Bronchial epithelial cell (primary cell): ENCODE measurements around the gene SLC35F6. TPM values are rescaled to one million over a fixed set of nuclear protein-coding genes. Genes with fewer than 3 reads are reported as not detected.

ENCODE experiments used
- DNase-seq: peaks from one replicate; pipeline ENCODE4 v3.0.0-alpha.2; 2010; ENCODE audit warnings: low read depth
- FAIRE-seq: peaks from 2 replicates; lab custom pipeline; 2011; peaks lifted over from hg19 to GRCh38; lab: Jason Lieb, UNC
- H3K27me3 ChIP-seq: 2 replicates; pipeline ENCODE4 v1.5.1; 2011; ENCODE audit warnings: low read length; ENCODE audit not compliant: control insufficient read depth, insufficient read depth
- H3K36me3 ChIP-seq: 2 replicates; pipeline ENCODE4 v1.5.1; 2011; ENCODE audit warnings: low read length; ENCODE audit not compliant: control insufficient read depth, insufficient read depth
- H3K4me3 ChIP-seq: 2 replicates; pipeline ENCODE4 v1.5.1; 2011; ENCODE audit warnings: mild to moderate bottlenecking, low read depth, low read length, control low read depth
- total RNA-seq: library from RNA; depleted of rRNA; stranded (reverse); fragments of >200 nt; gene quantifications from 2 replicates; pipeline ENCODE4 v1.2.1, GENCODE V29; 2014
- TF ChIP-seq, protein P1 (sequence below): IDR thresholded peaks from 2 replicates; pipeline ENCODE4 v1.5.1; 2011; ENCODE audit warnings: mild to moderate bottlenecking, moderate library complexity, low read length, control low read depth, inconsistent platforms; ENCODE audit not compliant: insufficient read depth, severe bottlenecking

SLC35F6 gene
- total RNA-seq, 1 donor from 2014 or later, result 29.2 TPM

- no peaks in the 10 kb centered on the region for H3K36me3 ChIP-seq
- H3K4me3 ChIP-seq, result no peak overlapping the region
- DNase-seq, result no peak
- TF ChIP-seq, protein P1, sequence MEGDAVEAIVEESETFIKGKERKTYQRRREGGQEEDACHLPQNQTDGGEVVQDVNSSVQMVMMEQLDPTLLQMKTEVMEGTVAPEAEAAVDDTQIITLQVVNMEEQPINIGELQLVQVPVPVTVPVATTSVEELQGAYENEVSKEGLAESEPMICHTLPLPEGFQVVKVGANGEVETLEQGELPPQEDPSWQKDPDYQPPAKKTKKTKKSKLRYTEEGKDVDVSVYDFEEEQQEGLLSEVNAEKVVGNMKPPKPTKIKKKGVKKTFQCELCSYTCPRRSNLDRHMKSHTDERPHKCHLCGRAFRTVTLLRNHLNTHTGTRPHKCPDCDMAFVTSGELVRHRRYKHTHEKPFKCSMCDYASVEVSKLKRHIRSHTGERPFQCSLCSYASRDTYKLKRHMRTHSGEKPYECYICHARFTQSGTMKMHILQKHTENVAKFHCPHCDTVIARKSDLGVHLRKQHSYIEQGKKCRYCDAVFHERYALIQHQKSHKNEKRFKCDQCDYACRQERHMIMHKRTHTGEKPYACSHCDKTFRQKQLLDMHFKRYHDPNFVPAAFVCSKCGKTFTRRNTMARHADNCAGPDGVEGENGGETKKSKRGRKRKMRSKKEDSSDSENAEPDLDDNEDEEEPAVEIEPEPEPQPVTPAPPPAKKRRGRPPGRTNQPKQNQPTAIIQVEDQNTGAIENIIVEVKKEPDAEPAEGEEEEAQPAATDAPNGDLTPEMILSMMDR, result no peak
- no peak for FAIRE-seq
- H3K27me3 ChIP-seq, result no peaks in the 10 kb centered on the region
Measured at GRCh38 chr2:26740346-26740745, 23.7 kb upstream of the SLC35F6 start.

- TF ChIP-seq, protein P1, result no peak
- Histone ChIP-seq H3K36me3 (no peaks in the 10 kb centered on the region), H3K27me3 (no peaks in the 10 kb centered on the region), H3K4me3 (no peak overlapping the region)
- FAIRE-seq (no peak), DNase-seq (no peak)
Measured at GRCh38 chr2:26740890-26741302, 23.2 kb upstream of the SLC35F6 start.

GRCh38 chr2:26742048-26742770 is 21.9 kb upstream of the SLC35F6 start:
- Histone ChIP-seq H3K27me3 (no peaks in the 10 kb centered on the region), H3K4me3 (no peak overlapping the region), H3K36me3 (no peaks in the 10 kb centered on the region)
- DNase-seq (no peak), FAIRE-seq (no peak)
- TF ChIP-seq, protein P1, result no peak

GRCh38 chr2:26743852-26744251 is 20.2 kb upstream of the SLC35F6 start:
- Histone ChIP-seq H3K27me3 (no peaks in the 10 kb centered on the region), H3K4me3 (no peak overlapping the region), H3K36me3 (no peaks in the 10 kb centered on the region)
- TF ChIP-seq, protein P1, result no peak
- no peak for FAIRE-seq
- DNase-seq, result no peak

DNA sequence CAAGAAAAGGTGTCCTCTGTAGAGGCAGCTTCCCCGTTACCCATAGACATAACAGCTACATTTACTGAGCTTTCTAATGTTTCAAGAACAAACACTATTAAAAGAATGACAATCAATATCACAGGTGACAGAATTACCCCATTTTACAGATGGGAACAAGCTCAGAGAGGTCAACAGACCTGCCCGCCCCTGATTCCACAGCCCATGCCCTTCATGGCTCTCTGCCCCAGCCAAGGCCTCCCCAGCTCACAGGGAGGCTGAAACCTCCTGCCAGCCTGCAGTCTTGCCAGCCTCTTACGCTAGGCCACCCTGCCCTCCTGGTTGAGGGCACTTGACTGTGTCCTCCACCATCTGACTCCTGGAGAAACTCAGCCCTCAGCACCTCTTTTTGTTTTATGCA is 19.1 kb upstream of the SLC35F6 start:
- no peaks in the 10 kb centered on the region for H3K36me3 ChIP-seq
- FAIRE-seq, result no peak

More for the DNA sequence above, 19.1 kb upstream of the SLC35F6 start:
- Histone ChIP-seq H3K27me3 (no peaks in the 10 kb centered on the region), H3K4me3 (no peak overlapping the region)
- TF ChIP-seq, protein P1, result no peak
- no peak for DNase-seq
